GM20431 (cell line): ENCODE results near the gene PSPH.
"Not testable (repeated sequence)": the region's sequence is repeated elsewhere in the genome, so short reads cannot be mapped to it uniquely, and the experiment has no call there.

Experiments
- in situ Hi-C: fragments of 300-500 bp; cut with MseI, MboI; formaldehyde crosslinking; loops from one replicate; pipeline ENCODE4 v1.15.0; 2020; ENCODE audit warnings: low sequenced_read_pairs; ENCODE audit not compliant: unreplicated experiment

Gene PSPH

DNA sequence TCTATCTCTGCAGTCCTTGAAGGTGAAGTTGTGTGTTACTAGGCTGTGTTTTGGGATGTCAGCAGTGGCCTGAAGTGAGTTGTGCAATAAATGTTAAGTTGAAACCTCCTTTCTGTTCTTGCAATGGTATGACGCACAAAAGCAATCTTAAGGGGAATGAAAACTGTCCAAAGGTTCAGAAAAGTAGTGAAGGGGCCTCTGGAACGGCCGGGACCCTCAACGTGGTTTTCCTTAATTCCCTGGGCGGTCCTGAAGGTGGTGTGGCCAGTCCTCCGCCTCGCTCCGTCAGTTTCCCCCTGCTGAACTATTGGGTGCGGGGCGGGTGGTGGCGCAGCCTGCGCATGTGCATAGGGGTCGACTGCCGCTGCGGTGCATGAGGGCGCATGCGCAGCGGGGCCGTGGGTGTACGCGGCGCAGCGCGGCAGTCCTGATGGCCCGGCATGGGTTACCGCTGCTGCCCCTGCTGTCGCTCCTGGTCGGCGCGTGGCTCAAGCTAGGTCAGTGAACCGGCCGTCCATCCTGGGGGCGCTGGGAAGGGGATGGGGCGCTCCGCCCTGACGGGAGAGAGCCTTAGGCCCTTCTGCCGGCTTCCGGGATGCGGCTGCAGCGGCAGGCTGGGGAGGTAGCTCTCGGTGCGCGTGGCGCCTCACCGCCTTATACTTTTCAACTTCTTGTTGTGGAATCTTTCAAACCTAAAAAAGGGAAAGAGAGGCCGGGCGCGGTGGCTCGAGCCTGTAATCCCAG is 12.8 kb upstream of the PSPH start, which contains the start of gene SUMF2:
Gene SUMF2 (plus strand): TSS at position 405 of the 744 bp plus-strand sequence. CDS start 26 bp downstream, at position 431.
- in situ Hi-C loops: no loop called here

DNA sequence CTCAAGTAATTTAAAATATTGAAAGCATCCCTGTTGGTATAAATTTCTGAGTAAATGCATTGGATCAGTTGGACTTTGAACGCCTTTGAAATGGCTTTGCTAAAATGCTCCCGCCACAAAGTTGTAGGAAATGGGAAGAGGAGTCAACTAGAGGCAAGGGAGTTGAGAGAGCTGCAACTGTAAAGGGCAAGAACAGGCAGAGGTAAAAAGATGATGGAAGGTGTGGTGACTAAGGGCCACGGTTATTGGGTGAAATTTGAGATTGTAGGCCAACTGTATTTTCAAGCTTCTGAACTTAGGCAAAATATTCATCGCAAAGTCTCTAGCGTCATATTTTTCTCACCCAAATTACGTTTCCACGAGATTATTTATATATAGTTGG is 12.2 kb upstream of the PSPH start:
- in situ Hi-C loops: no loop called here

DNA sequence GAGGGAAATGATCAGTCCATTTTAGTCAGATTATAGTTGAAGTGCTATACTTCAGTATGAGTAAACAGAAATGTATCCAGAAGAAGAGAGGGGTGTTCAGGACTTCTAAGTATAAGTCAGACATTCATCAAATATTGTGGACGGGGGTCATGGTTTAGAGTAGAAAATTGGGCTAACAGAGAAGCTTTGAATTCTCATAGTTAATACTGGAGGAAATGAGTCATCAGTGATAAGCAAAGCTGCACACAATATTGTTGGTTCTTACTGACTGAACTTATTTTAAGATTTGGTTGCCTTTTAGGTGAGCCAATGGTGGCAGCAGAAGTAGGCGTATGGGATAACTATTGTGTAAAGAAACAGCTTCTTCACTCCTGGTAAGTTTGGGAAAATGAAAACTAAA is 11.1 kb upstream of the PSPH start:
- in situ Hi-C loops: no loop called here

DNA sequence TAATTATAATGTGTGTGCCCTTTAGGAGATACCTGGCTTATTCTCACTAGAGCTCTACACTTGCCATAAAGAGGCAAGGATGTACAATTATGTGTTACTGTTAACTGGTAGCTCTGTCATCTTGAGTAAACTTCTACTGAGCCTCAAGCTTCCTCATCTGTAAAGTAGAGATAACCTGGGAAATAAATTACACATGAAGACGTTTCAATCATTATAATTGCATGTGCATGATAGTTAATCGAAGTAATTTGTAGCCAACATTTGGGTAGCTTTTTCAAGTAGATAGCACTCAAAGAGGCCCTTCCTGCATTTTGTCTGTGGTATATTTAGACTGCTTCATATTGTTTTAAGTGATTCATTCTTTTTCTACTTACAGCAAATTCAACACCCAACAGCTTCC is 2.7 kb upstream of the PSPH start:
- in situ Hi-C loops: no loop called here

DNA sequence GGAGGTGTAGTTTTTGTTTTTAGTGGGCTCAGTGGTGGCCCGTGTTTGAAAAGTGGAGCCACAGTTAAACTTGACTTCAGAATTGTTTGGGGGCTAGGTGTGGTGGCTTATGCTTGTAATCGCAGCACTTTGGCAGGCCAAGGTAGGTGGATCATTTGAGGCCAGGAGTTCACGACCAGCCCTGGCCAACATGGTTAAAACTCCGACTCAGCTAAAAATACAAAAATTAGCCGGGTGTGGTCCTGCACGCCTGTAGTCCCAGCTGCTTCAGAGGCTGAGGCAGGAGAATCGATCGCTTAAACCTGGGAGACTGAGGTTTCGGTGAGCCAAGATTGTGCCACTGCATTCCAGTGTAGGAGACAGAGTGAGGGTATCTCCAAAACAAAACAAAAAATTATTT is 2.1 kb upstream of the PSPH start:
- in situ Hi-C loops: no loop called here

- in situ Hi-C loops: no loop called here
Observed at GRCh38 chr7:56051053-56051338, 248 bp downstream of the PSPH start.

- in situ Hi-C loops: not testable (repeated sequence)
Observed at GRCh38 chr7:56048763-56049162, 2.5 kb downstream of the PSPH start.

GRCh38 chr7:56048245-56048644 is 3.0 kb downstream of the PSPH start:
- in situ Hi-C loops: no loop called here

- in situ Hi-C loops: not testable (repeated sequence)
Observed at GRCh38 chr7:56047446-56048116, 3.7 kb downstream of the PSPH start.

DNA sequence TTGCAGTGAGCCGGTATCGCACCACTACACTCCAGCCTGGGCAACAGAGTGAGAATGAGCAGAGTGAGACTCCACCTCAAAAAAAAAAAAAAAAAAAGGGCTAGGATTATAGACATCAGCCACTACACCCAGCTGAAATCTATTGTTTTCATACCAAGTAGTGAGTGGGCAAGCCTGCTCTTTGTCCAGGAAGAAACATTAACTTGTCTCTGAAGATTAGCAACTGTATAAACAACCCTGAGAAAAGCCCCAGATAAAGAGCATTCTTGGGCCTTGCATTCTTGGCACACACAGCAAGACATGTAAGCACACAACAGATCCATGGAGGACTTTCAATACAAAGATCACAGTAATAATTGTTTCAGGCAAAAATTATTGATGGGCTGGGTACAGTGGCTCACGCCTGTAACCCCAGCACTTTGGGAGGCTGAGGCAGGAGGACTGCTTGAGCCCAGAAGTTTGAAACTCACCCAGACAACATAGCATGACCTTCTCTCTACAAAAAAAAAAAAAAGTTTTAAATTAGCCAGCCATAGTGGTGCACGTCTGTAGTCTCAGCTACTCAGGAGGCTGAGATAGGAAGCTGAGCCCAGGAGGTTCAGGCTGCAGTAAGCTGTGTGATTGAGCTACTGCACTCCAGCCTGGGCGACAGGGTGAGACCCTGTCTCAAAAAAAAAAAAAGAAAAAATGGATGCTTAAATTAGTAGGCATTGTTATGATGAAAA is 4.4 kb downstream of the PSPH start:
- in situ Hi-C loops: no loop called here

- in situ Hi-C loops: not testable (repeated sequence)
Observed at GRCh38 chr7:56045758-56046157, 5.5 kb downstream of the PSPH start.

DNA sequence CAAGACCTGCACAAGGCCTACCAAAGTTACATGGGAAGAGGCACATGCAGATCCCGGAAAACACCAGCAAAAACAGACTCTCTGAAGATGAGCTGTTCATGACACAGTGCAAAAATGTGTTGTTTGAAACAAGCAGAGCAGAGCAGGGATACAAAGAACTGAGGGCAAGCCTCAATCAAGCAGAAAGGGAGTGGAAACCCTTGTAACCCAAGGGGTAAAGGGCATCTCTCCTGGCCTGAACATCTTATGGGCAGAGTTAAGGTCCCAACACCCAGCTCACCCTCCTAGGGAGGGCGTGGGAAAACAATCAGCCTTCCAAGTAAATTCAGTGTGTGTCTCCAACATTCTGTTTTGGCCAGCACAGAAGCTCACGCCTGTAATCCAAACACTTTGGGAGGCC is 10.5 kb downstream of the PSPH start:
- in situ Hi-C loops: no loop called here

GRCh38 chr7:56033671-56034432 is 17.4 kb downstream of the PSPH start:
- in situ Hi-C loops: no loop called here

DNA sequence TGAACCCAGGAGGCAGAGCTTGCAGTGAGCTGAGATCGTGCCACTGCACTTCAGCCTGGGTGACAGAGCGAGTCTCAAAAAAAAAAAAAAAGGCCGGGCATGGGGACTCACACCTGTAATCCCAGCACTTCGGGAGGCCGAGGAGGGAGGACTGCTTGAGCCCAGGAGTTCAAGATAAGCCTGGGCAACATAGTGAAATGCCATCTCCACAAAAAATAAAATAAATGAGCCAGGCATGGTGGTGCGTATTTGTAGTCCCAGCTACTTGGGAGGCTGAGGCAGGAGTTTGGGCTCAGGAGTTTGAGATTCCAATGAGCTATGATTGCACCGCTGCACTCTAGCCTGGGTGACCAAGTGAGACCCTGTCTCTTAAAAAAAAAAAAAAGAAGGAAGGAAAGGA is 18.7 kb downstream of the PSPH start:
- in situ Hi-C loops: not testable (repeated sequence)

GRCh38 chr7:56031556-56031955 is 19.7 kb downstream of the PSPH start:
- in situ Hi-C loops: not testable (repeated sequence)

DNA sequence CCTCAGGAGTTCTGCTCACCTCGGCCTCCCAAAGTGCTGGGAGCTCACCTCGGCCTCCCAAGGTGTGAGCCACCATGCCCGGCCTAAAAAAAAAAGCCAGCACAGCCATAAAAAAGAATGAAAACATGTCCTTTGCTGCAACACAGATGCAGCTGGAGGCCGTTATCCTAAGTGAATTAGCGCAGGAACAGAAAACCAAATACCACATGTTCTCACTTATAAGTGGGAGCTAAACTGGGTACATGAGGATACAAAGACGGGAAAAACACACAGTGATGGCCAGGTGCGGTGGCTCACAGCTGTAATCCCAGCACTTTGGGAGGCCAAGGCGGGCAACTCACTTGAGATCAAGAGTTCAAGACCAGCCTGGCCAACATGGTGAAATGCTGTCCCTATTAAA is 20.9 kb downstream of the PSPH start:
- in situ Hi-C loops: no loop called here

- in situ Hi-C loops: no loop called here
Observed at GRCh38 chr7:56028942-56029630, 22.2 kb downstream of the PSPH start.

GRCh38 chr7:56026538-56026937 is 24.7 kb downstream of the PSPH start:
- in situ Hi-C loops: no loop called here

- in situ Hi-C loops: no loop called here
Observed at GRCh38 chr7:56023500-56023899, 27.7 kb downstream of the PSPH start.

DNA sequence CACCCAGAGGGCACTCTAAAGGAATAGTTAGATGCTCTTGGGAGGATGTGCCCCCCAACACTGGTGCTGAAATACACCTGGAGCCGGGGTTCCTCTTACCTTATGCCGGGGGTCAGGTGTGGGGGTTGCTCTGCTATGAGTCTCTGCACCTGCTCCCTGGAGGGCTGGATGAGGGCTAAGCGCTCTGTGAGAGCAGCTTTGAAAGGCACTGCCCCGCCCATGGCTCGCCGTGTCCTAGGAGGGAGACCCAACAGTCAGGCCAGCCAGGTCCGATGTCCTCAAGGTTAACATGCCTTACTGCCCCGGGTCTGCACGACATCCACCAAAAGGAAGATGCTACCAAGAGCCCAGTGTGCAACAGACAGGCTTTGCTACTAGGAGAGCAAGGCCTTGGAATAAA is 31.7 kb downstream of the PSPH start:
- in situ Hi-C loops: no loop called here
